ENCODE data around the gene ZNF331.
A peak's percentile ranks its signal among the peaks of the same experiment; 100 is the strongest.
"Not testable (repeated sequence)": the region's sequence is repeated elsewhere in the genome, so short reads cannot be mapped to it uniquely, and the experiment has no call there.

ZNF331 gene

DNA sequence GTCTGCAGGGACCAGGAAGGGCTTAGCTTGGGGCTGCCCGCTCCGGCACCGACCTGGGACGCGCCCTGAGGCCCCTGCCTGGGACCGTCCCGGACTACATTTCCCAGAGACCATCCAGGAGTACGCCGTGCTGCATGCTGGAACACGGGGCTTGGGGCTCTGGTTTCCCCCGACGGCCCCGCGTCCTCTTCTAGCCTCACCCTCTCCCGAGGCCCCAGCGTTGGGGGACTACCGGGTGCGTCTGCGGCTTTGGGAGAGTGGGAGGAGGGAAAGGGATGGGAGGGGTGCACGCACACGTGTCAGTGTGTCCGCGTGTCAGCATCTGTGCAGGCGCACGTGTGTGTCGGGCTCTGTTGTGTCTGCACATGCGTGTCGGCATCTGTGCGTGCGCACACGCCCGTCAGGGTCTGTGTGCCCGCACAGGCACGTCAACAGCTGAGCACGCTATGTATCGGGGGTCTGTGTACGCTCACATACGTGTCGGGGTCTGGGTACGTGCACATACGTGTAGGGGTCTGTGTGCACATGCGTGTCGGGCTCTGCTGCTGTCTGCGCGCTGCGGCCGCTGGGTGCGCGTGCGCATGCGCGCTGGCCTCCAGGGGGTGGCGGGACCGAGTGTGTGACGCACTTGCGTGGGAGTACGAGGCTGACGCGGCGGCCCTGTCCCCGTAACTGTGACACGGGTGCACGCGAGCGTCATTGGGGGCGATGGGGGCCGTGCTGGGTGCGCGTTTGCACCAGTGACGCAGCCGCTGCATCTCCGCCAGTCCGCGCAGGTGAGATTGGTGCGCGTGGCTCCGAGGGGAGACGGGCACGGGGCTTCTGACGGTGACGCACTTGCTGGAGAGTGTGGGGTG lies at the start of gene ZNF331:
Gene ZNF331 (plus strand): TSS at position 625 of the 857 bp plus-strand sequence. CDS start 31,232 bp downstream, outside the sequence.
- DNase-seq = peak; percentile 95

DNA sequence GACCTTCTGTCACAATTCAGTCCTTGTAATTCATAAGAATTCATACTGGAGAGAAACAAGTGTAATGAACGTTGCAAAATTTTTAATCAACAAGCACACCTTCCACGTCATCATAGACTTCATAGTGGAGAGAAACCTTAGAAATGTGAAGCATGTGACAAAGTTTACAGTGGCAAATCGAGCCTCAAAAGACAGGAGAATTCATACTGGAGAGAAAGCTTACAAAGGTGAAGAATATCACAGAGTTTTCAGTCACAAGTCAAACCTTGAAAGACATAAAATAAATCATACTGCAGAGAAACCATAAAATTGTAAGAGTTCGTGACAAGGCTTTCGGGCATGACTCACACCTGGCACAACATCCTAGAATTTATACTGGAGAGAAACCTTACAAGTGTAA lies 45.8 kb upstream of the ZNF331 start:
- no peak for DNase-seq

DNA sequence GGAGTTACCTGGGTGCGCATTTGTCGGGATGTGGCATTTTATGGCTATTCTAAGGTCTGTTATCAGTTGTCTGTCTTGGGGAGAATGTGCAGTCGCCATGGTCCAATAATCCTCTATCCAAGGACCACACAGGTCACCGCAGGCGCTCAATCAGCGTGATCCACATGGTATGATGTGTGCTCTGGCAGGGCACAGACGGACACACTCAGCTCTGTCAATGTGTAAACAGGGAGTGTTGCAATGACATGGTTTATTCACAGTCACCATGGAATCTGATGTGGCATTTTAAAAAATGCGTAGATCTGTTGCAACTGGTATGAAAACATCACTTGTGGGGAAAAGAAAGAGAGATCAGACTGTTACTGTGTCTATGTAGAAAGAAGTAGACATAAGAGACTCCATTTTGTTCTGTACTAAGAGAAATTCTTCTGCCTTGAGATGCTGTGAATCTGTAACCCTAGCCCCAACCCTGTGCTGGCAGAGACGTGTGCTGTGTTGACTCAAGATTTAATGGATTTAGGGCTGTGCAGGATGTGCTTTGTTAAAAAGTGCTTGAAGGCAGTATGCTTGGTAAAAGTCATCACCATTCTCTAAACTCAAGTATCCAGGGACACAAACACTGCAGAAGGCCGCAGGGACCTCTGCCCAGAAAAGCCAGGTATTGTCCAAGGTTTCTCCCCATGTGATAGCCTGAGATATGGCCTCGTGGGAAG lies 40.5 kb upstream of the ZNF331 start:
- DNase-seq = not testable (repeated sequence)

DNA sequence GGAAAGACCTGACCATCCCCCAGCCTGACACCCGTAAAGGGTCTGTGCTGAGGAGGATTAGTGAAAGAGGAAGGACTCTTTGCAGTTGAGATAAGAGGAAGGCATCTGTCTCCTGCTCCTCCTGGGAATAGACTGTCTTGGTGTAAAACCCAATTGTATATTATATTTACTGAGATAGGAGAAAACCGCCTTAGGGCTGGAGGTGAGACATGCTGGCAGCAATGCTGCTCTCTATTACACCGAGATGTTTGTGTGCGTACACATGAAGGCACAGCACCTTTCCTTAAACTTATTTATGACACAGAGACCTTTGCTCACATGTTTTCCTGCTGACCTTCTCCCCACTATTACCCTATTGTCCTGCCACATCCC lies 39.9 kb upstream of the ZNF331 start:
- DNase-seq = not testable (repeated sequence)

- not testable (repeated sequence) for DNase-seq
These were observed 34.8 kb upstream of the ZNF331 start for GRCh38 chr19:53503151-53503550.

DNA sequence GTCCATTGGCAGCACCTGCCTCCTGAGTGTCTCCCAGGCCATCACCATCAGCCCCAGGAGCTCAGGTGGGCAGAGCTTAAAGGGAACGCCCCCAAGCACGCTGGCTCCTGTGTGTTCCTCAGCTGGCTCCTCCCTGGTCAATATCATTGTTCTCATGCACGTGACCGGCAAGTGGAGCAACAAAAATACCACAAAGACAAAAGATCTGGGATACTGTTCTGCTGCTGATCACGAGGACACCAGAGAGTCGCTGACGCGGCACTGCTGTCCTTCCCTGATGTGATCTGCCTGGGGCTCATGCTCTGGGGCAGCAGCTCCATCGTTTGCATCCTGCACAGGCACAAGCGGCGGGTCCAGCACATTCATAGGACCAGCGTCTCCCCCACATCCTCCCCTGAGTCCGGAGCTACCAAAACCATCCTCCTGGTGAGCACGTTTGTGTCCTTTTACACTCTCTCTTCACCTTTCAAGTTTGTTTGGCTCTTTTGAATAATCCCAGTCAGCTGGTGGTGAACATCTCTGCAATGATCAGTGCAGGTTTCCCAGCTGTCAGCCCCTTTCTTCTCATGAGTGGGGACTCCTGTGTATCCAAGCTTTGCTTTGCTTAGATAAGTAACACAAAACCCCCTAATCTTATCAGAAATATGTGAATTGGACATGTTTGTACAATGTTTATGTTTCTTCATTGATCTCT lies 34.1 kb upstream of the ZNF331 start:
- not testable (repeated sequence) for DNase-seq

DNA sequence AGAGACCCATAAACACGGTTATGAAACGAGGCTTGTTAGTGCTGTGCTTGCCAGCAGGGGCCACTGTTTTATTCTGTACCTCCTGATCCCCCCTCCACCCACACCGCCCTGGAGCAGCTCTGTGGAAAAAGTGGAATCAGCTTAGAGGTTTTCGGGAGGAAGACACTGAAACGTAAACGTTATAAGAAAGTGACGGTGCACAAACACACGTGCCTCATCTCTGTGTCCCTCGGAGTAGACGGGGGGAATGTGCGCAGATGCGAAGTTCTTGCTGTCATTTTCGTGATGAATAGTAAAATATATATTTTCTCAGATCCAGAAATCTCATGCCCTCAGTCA lies 33.6 kb upstream of the ZNF331 start:
- not testable (repeated sequence) for DNase-seq

DNA sequence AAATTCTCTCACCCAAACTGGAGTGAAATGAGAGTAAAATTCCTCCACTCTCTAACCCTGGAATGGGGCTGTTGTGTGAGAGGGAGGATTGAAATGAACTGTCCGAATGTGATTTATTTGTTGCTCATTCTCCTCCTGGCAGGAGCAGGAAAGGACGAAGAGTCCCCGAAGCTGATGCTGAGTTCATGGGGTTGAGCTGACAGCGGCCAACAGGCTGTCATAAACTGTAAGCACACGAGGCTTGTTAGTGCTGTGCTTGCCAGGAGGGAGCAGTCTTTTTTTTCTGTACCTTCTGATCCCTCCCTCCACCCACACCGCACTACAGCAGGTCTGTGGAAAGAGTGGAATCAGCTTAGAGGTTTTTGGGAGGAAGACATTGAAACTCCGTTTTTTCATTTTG lies 33.1 kb upstream of the ZNF331 start:
- no peak for DNase-seq

DNA sequence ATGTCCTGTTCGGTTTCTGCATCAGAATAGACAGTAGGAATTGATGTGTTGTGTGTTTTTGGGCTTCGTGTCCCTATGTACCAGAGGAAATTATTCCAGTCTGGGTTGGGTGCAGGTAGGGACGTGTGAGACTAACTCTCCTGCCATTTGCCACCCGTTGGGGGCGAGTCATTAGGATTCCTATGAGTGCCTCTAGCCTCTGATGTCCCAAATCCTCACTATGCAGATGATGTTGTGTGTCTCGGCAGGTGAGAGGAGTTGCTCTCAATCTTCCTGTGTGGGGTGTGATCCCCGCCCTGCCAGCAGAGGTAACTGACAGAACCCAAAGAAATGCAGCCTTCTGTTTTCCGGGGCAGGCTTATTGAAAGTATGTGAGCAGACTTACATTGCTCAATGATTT lies 31.2 kb upstream of the ZNF331 start:
- no peak for DNase-seq

GRCh38 chr19:53507523-53508442 lies 30.2 kb upstream of the ZNF331 start:
- DNase-seq = no peak

DNA sequence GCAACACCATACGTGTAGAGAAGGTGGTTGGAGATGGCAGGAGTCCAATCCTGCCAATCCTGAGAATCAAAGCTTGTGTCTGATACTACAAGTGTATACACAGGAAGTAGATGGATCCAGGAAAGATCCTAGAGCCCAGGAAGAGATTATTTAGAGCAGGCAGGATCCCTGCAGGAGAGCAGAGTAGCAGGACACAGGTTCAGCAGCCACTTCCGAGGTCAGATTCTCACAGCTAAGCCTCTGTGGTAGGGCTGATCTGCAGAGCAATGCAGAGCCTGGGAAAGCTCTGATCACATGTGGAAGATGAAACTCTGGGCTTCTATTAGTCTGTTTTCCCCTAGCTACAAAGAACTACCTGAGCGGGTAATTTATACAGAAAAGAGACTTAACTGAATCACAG lies 28.5 kb upstream of the ZNF331 start:
- no peak for DNase-seq

DNA sequence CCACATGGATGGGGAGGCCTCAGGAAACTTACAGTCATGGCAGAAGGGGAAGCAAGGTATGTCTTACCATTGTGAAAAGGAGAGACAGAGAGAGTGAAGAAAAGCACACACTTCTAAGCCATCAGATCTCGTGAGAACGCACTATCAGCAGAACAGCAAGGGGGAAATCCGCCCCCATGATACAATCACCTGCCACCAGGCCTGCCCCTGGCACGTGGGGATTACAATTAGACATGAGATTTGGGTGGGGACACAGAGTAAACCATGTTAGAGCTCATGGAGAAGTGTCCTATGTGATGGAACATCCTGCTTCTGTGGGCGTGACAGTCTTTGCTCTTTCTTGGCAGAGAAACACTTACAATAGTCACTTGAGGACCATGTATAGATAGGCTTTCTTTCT lies 28.1 kb upstream of the ZNF331 start:
- DNase-seq = no peak

DNA sequence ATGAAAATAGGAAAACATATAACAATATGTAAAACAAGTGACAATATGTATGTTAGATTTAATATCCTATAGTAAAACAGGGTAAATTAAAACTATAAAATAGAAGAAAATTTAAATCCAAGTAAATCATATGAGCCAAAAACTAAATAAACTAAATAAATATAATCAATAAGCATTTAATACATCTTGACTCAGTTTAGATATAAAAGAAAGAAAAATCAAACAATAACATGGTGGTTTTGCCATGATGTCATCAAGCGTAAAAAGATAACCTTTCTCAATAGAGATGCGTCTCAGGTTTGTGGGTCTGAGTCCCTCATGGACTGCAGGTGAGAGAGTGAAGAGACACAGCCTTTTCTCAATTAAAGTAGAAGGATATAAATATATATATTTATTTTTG lies 26.6 kb upstream of the ZNF331 start:
- no peak for DNase-seq

DNA sequence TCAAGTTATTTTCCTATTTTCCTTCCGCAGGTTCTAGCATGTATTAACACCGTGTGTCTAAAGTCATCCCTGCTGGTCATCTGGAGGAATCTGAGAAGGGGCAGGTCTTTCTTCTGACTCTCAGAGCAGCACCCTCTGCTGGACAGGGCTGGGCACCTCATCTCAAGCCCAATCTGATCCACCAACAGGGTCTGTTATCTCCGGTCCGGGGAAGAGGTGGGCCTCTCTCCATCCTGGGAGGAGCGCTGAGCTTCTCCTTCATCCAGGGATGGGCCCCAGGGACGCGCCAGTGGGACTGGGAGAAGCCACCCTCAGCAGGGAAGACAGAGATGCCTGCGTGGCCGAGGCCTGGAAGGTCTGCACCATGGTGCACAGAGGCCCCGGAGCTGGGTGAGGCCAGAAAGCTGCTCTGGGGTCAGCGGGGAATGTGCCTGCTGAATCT lies 26.0 kb upstream of the ZNF331 start:
- DNase-seq = peak; percentile 41

DNA sequence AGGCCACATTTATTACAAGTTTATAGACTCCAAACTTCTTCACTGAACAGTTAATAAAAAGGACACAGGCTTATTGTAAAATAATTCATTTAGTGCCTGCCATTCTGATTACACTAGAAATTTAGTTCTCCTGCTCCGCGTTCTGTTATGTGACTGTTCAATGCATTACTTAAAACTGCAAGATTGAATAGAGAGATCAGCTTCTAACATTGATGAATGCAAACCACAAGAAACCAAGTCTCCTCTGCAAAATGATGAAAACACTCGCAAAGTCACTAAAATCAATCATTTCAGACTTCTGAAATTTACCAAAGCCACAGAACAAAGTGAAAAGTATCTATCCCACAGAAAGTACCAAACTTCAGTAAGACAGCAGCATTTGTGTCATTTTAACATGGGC lies 22.9 kb upstream of the ZNF331 start:
- DNase-seq = not testable (repeated sequence)

GRCh38 chr19:53517114-53517741 lies 20.7 kb upstream of the ZNF331 start:
- no peak for DNase-seq

DNA sequence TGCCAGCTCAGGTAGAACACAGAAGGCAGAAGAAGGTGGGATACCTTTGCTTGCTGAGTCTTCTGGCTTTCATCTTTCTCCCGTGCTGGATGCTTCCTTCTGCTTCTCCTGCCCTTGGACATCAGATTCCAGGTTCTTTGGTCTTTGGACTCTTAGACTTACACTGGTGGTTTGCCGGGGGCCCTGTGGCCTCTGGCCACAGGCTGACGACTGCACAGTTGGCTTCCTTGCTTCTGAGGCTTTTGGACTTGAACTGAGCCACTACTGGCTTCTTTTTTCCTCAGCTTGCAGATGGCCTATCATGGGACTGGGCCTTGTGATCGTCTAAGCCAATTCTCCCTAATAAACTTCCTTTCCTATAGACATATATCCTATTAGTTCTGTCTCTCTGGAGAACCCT lies 19.8 kb upstream of the ZNF331 start:
- DNase-seq = no peak

- DNase-seq = no peak
These were observed 19.2 kb upstream of the ZNF331 start for GRCh38 chr19:53518716-53519115.

DNA sequence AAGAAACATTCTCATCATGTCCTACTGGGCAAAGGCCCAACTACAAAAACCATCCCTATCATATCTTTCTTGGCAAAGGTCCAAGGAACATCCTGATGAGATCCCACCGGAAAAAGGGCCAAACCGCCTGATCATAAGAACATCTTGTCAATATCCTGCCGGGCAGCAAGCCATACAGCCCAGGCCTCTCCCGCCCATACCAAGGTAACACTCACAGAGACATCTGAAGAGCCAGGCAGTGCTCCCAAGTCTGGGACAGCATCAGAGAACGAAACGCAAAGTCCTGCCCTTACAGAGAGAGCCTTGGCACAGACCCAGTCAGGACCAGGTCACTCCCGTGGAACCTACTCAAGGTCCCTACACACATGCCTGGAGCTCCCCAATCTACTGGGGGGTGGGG lies 18.5 kb upstream of the ZNF331 start:
- no peak for DNase-seq

GRCh38 chr19:53520163-53520546 lies 17.8 kb upstream of the ZNF331 start:
- no peak for DNase-seq

GRCh38 chr19:53520547-53521372 lies 17.2 kb upstream of the ZNF331 start:
- DNase-seq = peak; percentile 94
